Brain microvascular endothelial cell (primary cell): Measurements from ENCODE around the gene HCN1.
"Not testable (repeated sequence)": the region's sequence is repeated elsewhere in the genome, so short reads cannot be mapped to it uniquely, and the experiment has no call there.

Source experiments
- DNase-seq: peaks from one replicate; pipeline ENCODE4 v3.0.0-alpha.2; 2020
- H3K27ac ChIP-seq: fragments of 250-450 bp; sonication (Bioruptor Pico); 2 replicates; pipeline ENCODE4 v1.5.1; 2020; ENCODE audit warnings: mild to moderate bottlenecking, moderate library complexity
- H3K27me3 ChIP-seq: fragments of 250-450 bp; sonication (Bioruptor Pico); replicated peaks from 2 replicates; pipeline ENCODE4 v1.5.1; 2020; ENCODE audit warnings: mild to moderate bottlenecking
- H3K36me3 ChIP-seq: fragments of 250-450 bp; sonication (Bioruptor Pico); replicated peaks from 2 replicates; pipeline ENCODE4 v1.5.1; 2020; ENCODE audit warnings: mild to moderate bottlenecking
- H3K4me3 ChIP-seq: 2 replicates; pipeline ENCODE4 v1.5.1; 2011; ENCODE audit warnings: low read depth, mild to moderate bottlenecking, control low read depth, low read length, moderate library complexity
- CTCF ChIP-seq: IDR thresholded peaks from 2 replicates; pipeline ENCODE4 v1.5.1; 2011; ENCODE audit warnings: low read depth, mild to moderate bottlenecking, moderate library complexity, low read length, control low read depth, inconsistent platforms; ENCODE audit errors: missing control alignments
- in situ Hi-C: cut with HindIII; loops from 2 replicates; pipeline ENCODE4 v1.10.0; 2017; ENCODE audit warnings: low sequenced_read_pairs, low pct_ligation_motif_present

HCN1 gene

GRCh38 chr5:45336464-45336863 lies 359.7 kb downstream of the HCN1 start:
- in situ Hi-C loops, result no loop called here

GRCh38 chr5:45335978-45336377 lies 360.2 kb downstream of the HCN1 start:
- H3K27ac ChIP-seq, result no peak overlapping the region
- DNase-seq, result no peak
- H3K27me3 ChIP-seq, result no peaks in the 10 kb centered on the region
- H3K36me3 ChIP-seq, result no peaks in the 10 kb centered on the region
- in situ Hi-C loops, result no loop called here
- TF ChIP-seq CTCF, result no peak
- no peak overlapping the region for H3K4me3 ChIP-seq

More at GRCh38 chr5:45336464-45336863, 359.7 kb downstream of the HCN1 start:
- H3K27me3 ChIP-seq, result no peaks in the 10 kb centered on the region
- no peak for TF ChIP-seq CTCF
- H3K36me3 ChIP-seq, result no peaks in the 10 kb centered on the region
- H3K27ac ChIP-seq, result no peak overlapping the region
- no peak overlapping the region for H3K4me3 ChIP-seq
- DNase-seq, result no peak

GRCh38 chr5:45335346-45335745 lies 360.8 kb downstream of the HCN1 start:
- in situ Hi-C loops, result no loop called here

GRCh38 chr5:45334939-45335338 lies 361.2 kb downstream of the HCN1 start:
- H3K36me3 ChIP-seq, result no peaks in the 10 kb centered on the region

More at GRCh38 chr5:45335346-45335745, 360.8 kb downstream of the HCN1 start:
- no peaks in the 10 kb centered on the region for H3K36me3 ChIP-seq
- no peak overlapping the region for H3K4me3 ChIP-seq
- H3K27me3 ChIP-seq, result no peaks in the 10 kb centered on the region
- no peak overlapping the region for H3K27ac ChIP-seq
- DNase-seq, result no peak
- no peak for TF ChIP-seq CTCF

GRCh38 chr5:45312627-45313026 lies 383.6 kb downstream of the HCN1 start:
- H3K36me3 ChIP-seq, H3K27me3 ChIP-seq, DNase-seq, in situ Hi-C loops, H3K4me3 ChIP-seq, H3K27ac ChIP-seq: not testable (repeated sequence)

More at GRCh38 chr5:45334939-45335338, 361.2 kb downstream of the HCN1 start:
- Histone ChIP-seq H3K27me3 (no peaks in the 10 kb centered on the region), H3K27ac (no peak overlapping the region), H3K4me3 (no peak overlapping the region)
- in situ Hi-C loops, result no loop called here
- DNase-seq, result no peak
- no peak for TF ChIP-seq CTCF

- Histone ChIP-seq H3K4me3 (no peak overlapping the region), H3K27me3 (no peaks in the 10 kb centered on the region), H3K27ac (no peak overlapping the region), H3K36me3 (no peaks in the 10 kb centered on the region)
- in situ Hi-C loops, result no loop called here
- no peak for TF ChIP-seq CTCF
- no peak for DNase-seq
Measured at GRCh38 chr5:45295231-45295630, 400.9 kb downstream of the HCN1 start.
